Ascending aorta (tissue), 2 donors: ENCODE data around the gene ME2. TPM values are rescaled to one million over a fixed set of nuclear protein-coding genes. Genes with fewer than 3 reads are reported as not detected.
"Not testable (repeated sequence)": the region's sequence is repeated elsewhere in the genome, so short reads cannot be mapped to it uniquely, and the experiment has no call there.

Experiments
- DNase-seq, 2 donors: peaks; one replicate each; pipeline ENCODE4 v3.0.0-alpha.2; 2019; ENCODE audit warnings: low spot score in 2 of 2
- H3K27ac ChIP-seq, 2 donors: fragments of 200-600 bp; sonication (generic); one replicate each; pipeline ENCODE4 v1.5.1; 2016 to 2017; ENCODE audit warnings: mild to moderate bottlenecking in 1 of 2
- H3K27me3 ChIP-seq: fragments of 200-600 bp; sonication (generic); one replicate; pipeline ENCODE4 v1.5.1; 2017
- H3K36me3 ChIP-seq, 2 donors: fragments of 200-600 bp; sonication (generic); one replicate each; pipeline ENCODE4 v1.5.1; 2016
- H3K4me1 ChIP-seq, 2 donors: fragments of 200-600 bp; sonication (generic); one replicate each; pipeline ENCODE4 v1.5.1; 2016 to 2017; ENCODE audit warnings: mild to moderate bottlenecking in 1 of 2
- H3K4me3 ChIP-seq, 2 donors: fragments of 200-600 bp; sonication (generic); one replicate each; pipeline ENCODE4 v1.5.1; 2016 to 2017; ENCODE audit warnings: mild to moderate bottlenecking in 1 of 2
- H3K9me3 ChIP-seq, 2 donors: fragments of 200-600 bp; sonication (generic); one replicate each; pipeline ENCODE4 v1.5.1; 2016
- intact Hi-C: fragments of 100-400 bp; cut with DNase I; formaldehyde crosslinking; loops from one replicate; pipeline ENCODE4 v1.15.1; 2023
- total RNA-seq: library from RNA; depleted of rRNA; stranded (reverse); fragments of >200 nt; gene quantifications from one replicate; pipeline ENCODE4 v1.1.0, GENCODE V29; 2016
- TF ChIP-seq, protein P1 (sequence below), 3 experiments: fragments of 200-600 bp in 2 of 3; fragments of 450-650 bp in 1 of 3; sonication (generic) in 2 of 3; IDR thresholded peaks; one replicate each; pipeline ENCODE4 v1.5.1; 2016 to 2019; ENCODE audit warnings: antibody characterized with exemption in 3 of 3, mild to moderate bottlenecking in 1 of 3, moderate library complexity in 1 of 3

ME2 gene
- 27.4 TPM for total RNA-seq

DNA sequence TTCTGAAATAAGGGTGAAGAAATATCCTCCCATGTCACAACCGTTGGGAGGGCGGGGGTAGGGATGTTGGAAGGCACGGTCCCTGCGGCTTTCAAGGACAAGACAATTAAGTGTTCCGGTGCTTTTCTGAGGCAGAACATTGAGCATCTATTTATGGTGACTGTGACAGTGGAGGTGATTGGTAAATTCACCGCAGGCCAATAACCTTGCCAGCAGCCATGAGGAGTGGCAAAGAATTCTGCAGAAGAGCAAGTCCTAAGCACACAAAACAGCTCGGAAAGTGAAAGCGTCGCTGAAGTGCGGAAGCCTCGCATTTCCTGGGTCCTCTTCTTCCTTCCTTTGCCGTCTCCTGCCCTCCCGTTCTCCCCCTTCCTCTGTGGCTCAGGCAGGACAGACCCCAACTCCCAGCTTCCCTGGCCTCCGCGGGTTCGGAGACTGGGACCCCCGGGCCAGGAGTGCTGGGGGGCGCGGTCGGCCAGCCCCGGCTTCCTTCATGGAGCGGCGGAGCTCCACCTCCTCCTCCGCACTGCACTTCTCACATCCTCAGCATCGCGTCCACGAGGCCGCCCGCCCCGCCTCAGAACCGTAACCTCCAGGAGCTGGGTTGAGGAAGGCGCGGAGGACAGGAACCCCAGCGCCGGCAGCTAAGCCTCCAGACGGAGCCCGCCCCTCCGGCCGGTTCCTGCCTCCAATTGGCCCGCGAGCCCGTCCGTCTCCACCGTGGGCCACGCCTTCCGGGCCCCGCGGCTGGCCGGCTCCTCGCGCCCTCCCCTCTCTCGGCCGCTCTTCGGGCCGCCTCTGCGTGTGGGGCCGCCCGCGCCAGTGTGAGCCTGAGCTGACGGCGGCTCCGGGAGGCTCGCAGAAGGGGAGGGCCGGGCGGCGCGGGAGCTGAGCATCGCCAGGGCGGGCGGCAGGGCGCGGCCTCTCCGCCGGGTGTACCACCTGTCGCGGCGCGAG, at the start of gene ME2:
ME2 (plus strand) TSS at position 774 of the 957 bp plus-strand sequence. CDS start 16,703 bp downstream, outside the sequence.
- Histone ChIP-seq H3K9me3 (no peaks in the 10 kb centered on the region), H3K27me3 (no peaks in the 10 kb centered on the region), H3K4me1 (peaks cover 6% of the 10 kb centered on the region in 2 donors), H3K36me3 (no peaks in the 10 kb centered on the region), H3K4me3 (peak within 1 kb of the TSS; percentile 88 to 92), H3K27ac (peak within 1 kb of the TSS; percentile 87 to 92)
- TF ChIP-seq, protein P1, sequence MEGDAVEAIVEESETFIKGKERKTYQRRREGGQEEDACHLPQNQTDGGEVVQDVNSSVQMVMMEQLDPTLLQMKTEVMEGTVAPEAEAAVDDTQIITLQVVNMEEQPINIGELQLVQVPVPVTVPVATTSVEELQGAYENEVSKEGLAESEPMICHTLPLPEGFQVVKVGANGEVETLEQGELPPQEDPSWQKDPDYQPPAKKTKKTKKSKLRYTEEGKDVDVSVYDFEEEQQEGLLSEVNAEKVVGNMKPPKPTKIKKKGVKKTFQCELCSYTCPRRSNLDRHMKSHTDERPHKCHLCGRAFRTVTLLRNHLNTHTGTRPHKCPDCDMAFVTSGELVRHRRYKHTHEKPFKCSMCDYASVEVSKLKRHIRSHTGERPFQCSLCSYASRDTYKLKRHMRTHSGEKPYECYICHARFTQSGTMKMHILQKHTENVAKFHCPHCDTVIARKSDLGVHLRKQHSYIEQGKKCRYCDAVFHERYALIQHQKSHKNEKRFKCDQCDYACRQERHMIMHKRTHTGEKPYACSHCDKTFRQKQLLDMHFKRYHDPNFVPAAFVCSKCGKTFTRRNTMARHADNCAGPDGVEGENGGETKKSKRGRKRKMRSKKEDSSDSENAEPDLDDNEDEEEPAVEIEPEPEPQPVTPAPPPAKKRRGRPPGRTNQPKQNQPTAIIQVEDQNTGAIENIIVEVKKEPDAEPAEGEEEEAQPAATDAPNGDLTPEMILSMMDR (IDR thresholded peaks at IDR 0.05), result no peak
- peak; percentile 68 to 95 for DNase-seq
- intact Hi-C loops, result loop anchor here (1.0 to 10.0 kb wide), 6 partner anchors 56 to 594 kb away; partner anchors contain the start of genes CXXC1, MBD1, MEX3C and MRO

DNA sequence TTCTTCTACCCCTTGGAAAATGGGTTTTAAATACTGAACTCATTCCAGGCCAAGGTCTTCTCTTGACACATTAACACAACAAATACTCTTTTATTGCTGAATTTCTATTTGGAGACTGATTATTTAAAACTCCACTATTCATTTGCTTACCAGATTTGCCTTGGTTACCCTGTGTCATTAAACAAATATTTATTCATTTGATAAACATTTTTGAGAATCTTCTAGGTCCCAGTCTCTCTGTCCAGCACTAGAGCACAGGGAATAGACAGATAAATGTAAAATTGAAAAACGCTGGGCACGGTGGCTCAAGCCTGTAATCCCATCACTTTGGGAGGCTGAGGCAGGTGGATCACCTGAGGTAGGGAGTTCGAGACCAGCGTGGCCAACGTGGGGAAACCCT, 49.3 kb upstream of the ME2 start:
- H3K27me3 ChIP-seq, result no peaks in the 10 kb centered on the region
- no peaks in the 10 kb centered on the region for H3K9me3 ChIP-seq
- TF ChIP-seq, protein P1 (IDR thresholded peaks at IDR 0.05), result no peak
- H3K4me1 ChIP-seq, result no peaks in the 10 kb centered on the region
- no peak overlapping the region for H3K4me3 ChIP-seq
- H3K36me3 ChIP-seq, result no peaks in the 10 kb centered on the region
- intact Hi-C loops, result no loop called here
- peak overlapping the region in 1 of 2 donors; percentile 7 for H3K27ac ChIP-seq
- DNase-seq, result no peak

DNA sequence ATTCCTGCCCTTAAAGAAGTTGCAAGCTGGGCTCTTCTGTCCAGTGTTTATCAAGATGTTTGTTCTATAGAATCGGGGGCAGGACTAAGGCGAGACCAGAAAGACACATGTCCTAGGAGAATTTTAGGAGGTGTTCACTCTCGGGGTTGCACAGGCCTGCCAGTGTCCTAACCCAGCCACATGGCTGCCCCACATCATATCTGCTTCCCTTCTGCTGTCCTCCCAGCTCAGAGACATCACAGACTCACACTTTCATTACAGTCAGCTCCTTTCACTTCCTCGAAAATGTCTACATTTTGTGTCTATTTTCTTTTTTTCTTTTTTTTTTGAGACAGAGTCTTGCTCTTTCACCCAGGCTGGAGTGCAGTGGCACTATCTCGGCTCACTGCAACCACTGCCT, 48.4 kb upstream of the ME2 start:
- TF ChIP-seq, protein P1 (IDR thresholded peaks at IDR 0.05), result no peak
- intact Hi-C loops, result no loop called here
- Histone ChIP-seq H3K4me1 (no peaks in the 10 kb centered on the region), H3K4me3 (no peak overlapping the region), H3K27me3 (no peaks in the 10 kb centered on the region), H3K27ac (no peak overlapping the region), H3K36me3 (no peaks in the 10 kb centered on the region), H3K9me3 (no peaks in the 10 kb centered on the region)
- no peak for DNase-seq

DNA sequence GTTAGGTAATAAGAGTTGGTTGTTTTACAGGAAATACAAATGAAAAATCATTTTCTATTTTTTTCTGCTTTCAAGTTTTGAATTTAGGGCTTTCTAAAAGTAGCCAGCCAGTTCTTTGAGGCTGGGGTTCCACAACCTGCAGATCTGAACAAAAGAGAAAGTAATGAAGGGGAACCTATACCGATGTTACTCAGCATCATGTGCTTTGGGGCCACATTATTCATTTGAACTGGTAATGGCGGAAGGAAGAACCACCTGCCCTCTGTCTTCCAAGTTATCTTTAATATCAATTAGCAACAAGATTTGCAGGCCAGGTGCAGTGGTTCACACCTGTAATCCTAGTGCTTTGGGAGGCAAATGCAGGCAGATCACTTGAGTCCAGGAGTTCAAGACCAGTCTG, 46.2 kb upstream of the ME2 start:
- H3K4me3 ChIP-seq, result no peak overlapping the region
- H3K27me3 ChIP-seq, result no peaks in the 10 kb centered on the region
- H3K36me3 ChIP-seq, result no peaks in the 10 kb centered on the region
- DNase-seq, result no peak
- intact Hi-C loops, result no loop called here
- no peaks in the 10 kb centered on the region for H3K4me1 ChIP-seq
- no peaks in the 10 kb centered on the region for H3K9me3 ChIP-seq
- TF ChIP-seq, protein P1 (IDR thresholded peaks at IDR 0.05), result no peak
- no peak overlapping the region for H3K27ac ChIP-seq

DNA sequence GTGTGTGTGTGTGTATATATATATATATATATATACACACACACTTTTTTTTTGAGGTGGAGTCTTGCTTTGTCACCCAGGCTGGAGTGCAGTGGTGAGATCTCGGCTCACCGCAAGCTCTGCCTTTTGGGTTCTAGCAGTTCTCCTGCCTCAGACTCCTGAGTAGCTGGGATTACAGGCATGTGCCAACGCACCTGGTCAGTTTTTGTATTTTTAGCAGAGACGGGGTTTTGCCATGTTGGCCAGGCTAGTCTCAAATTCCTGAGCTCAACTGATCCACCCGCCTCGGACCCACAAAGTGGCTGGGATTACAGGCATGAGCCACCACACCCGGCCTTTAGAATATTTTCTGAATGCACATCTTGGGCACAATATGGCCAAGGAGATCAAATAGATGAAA, 45.4 kb upstream of the ME2 start:
- H3K9me3 ChIP-seq, H3K4me1 ChIP-seq, H3K27ac ChIP-seq, intact Hi-C loops, DNase-seq, H3K27me3 ChIP-seq, H3K36me3 ChIP-seq, H3K4me3 ChIP-seq: not testable (repeated sequence)

DNA sequence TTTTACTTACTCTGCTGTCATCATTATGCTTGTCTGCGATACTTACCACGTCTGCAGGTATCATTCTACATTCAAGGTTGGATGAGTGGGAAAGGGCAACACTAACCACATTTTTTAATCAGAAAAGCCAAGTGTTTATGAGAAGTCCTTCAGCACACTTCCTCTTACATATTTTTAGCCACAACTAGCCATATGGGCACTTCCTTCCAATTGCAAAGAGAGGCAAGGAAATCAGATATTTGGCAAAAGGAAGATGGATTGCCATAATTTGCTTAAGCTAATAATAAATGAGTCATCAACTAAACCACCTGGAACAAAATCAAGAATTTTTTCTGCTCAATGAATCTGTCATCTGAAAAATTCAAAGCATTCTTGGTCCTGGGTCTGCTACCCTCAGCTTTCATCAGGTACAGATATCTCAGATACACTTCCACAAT, 42.4 kb upstream of the ME2 start:
- H3K9me3 ChIP-seq, result no peaks in the 10 kb centered on the region
- no peaks in the 10 kb centered on the region for H3K36me3 ChIP-seq
- H3K4me3 ChIP-seq, result no peak overlapping the region
- H3K27ac ChIP-seq, result no peak overlapping the region
- DNase-seq, result no peak
- TF ChIP-seq, protein P1 (IDR thresholded peaks at IDR 0.05), result no peak
- no peaks in the 10 kb centered on the region for H3K4me1 ChIP-seq
- H3K27me3 ChIP-seq, result no peaks in the 10 kb centered on the region
- intact Hi-C loops, result no loop called here
